Activated T-helper 1 cell treated with Interleukin-2 at 50 U/mL for 16 hours (primary cell): ENCODE data around the gene ADGRL4.
"Not testable (repeated sequence)": the region's sequence is repeated elsewhere in the genome, so short reads cannot be mapped to it uniquely, and the experiment has no call there.

Experiments used
- DNase-seq: peaks from one replicate; pipeline ENCODE4 v3.0.0-alpha.2; 2020; ENCODE audit warnings: low read depth

Gene ADGRL4

DNA sequence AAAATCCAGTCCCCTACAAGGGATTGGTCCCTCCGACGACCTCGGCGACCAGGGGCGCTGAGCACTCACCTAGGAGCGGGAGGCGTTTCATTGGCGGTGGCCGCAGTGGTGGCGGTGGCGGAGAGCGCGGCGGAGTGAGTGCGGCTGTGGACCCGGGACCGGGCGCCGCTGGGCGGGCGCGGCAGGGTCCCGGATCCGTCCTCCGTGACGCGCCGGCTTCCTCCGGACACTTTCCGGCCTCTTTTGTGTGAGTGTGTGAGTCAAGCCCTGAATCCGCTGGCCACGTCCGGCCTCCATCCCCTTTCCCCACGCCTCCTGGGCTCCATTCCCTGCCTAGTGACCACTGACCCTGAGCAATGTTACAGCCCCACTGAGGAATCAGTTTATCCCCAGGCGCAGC is at the start of gene ADGRL4:
TSS of gene ADGRL4 (minus strand) at position 167 of the 400 bp plus-strand sequence. CDS start at position 91, 76 bp downstream.
- DNase-seq, result no peak

GRCh38 chr1:79055856-79056255 is 49.3 kb upstream of the ADGRL4 start:
- DNase-seq, result no peak

DNA sequence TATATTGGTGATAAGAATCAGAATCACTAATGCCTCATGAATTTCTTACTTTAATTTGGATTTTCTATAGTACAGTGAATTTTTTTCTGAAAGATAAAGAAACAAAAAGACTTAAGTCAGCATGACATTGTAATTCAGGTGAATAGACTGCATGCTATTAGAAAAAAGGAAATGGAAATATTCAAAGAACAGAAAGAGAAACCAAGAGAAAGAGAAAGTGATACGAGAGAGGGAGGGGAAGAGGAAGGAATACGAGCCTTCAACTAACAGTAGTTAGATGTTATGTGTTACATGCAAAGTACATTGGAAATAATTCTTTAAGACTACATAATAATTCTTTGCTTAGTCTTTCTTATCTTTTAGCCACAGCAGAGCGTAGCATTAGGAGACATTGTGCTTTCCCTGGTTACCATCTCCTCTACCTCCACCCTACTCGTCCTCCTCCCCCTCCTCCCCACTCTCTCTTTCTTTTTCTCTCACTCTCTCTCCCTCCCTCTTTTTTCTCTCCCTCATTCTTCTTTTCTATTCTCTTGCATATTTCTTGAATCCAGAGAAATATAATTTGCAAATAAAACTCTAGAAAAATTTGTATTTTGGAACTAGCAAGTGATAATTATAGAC is 46.4 kb upstream of the ADGRL4 start:
- DNase-seq, result no peak

- DNase-seq, result no peak
These were observed 38.6 kb upstream of the ADGRL4 start for GRCh38 chr1:79044974-79045650.

DNA sequence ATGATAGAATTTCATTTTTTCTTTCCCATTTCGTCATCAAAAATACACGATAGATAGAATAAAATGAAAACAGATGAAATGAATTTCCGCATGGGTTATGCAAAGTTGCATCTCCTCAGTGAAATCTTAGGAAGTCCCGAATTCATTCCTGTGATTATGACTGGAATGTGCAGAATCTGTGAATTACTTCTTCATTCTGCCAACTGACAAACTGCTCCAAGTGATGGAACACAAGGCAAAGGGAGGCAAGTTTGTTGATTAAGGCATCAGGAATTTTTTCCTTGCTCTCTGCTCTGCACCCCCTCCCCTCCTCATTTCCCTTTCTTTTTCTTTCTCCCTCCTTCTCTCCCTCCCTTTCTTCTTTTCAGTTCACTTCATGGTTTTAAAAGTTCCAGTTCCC is 37.0 kb upstream of the ADGRL4 start:
- no peak for DNase-seq

DNA sequence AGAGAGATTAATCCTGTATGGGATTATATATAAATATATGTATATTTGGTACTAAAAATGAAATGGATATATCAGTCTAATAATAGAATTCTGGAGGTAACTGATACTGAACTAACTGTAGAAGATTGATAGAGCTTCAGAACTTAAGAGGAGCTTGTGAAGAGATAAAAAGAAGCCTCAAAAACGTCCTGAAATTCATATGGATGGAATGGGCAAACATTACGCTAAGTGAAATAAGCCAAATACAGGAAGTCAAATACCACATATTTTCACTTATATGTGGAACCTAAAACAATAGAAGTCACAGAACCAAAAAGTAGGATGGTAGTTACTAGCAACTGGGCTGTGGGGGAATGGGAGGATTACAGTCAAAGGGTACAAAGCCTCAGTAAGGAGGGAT is 36.0 kb upstream of the ADGRL4 start:
- DNase-seq, result no peak

- DNase-seq, result no peak
These were observed 35.6 kb upstream of the ADGRL4 start for GRCh38 chr1:79042117-79042516.

- no peak for DNase-seq
These were observed 35.1 kb upstream of the ADGRL4 start for GRCh38 chr1:79041666-79042065.

- DNase-seq, result no peak
These were observed 34.0 kb upstream of the ADGRL4 start for GRCh38 chr1:79040424-79041082.

DNA sequence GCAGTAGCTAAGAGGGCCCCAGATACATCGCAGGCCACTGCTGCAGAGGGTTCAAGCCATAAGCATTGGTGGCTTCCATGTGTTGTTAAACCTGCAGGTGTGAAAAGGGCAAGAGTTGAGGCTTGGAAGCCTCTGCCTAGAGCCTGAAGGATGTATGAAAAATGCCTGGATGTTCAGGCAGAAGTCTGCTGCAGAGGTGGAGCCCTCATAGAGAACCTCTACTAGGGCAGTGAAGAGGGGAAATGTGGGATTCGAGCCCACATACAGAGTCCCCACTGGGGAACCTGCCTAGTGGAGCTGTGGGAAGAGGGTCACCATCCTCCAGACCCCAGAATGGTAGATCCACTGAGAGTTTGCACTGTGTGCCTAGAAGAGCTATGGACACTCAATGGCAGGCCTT is 30.6 kb upstream of the ADGRL4 start:
- no peak for DNase-seq

GRCh38 chr1:79012500-79012899 is 6.0 kb upstream of the ADGRL4 start:
- DNase-seq, result no peak

- no peak for DNase-seq
These were observed 4.1 kb upstream of the ADGRL4 start for GRCh38 chr1:79010589-79010988.

- DNase-seq, result no peak
These were observed 585 bp downstream of the ADGRL4 start for GRCh38 chr1:79005945-79006344.

- DNase-seq, result no peak
These were observed 1.6 kb downstream of the ADGRL4 start for GRCh38 chr1:79004916-79005315.

DNA sequence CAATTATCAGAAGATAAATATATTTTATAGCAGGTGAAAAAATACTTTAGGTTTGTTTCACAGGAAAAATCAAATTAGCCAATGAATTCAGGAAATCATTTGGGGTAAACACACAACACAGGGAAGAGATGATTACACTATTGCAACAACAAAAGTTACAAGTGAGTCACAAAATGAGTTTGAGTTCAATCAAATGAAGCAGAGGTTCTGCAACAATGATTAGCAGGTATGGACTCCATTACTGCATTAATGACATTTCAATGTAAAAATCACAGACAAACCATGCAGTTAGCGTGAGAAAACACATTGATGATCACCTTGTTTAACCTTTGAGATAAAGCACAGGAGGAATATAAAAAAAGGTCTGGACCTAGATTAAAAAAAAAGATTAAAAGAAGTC is 9.7 kb downstream of the ADGRL4 start:
- DNase-seq, result no peak

DNA sequence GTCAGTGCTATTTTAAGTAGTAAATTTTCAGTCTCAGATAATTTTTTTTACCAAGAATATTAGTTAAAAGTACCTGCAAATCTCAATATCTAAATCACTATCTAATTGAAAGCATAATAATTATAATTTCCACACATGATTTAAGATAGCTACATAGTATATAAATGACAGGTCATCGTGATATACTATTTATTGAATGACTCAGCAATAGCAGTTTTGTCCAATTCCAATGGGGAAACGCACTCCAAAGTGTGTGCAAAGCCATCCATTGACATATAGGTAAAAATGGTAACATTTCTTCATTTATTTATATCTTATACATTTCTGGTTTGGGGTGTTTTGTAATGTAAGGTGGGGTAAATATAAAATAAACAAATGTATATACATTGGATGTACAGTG is 19.5 kb downstream of the ADGRL4 start:
- DNase-seq, result no peak

DNA sequence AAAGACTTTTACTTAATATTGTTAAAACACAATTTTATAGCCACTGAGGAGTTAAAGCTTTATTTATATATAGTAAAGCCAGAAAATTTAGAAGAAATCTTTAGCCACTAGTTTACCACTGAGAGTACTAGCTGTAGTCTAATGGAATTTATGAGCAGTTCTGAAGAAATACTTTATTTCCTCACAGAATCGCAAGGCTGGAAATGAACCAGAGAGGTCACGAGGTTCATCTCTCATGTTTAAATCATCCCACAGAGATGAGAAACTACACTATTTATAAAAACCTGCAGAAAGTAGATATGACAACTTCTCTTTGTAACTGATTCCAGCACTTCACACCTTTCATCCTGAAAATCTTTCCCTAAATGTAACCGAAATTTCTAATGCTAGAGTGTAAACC is 26.0 kb downstream of the ADGRL4 start:
- DNase-seq, result no peak

GRCh38 chr1:78972723-78973122 is 33.8 kb downstream of the ADGRL4 start:
- DNase-seq, result no peak

DNA sequence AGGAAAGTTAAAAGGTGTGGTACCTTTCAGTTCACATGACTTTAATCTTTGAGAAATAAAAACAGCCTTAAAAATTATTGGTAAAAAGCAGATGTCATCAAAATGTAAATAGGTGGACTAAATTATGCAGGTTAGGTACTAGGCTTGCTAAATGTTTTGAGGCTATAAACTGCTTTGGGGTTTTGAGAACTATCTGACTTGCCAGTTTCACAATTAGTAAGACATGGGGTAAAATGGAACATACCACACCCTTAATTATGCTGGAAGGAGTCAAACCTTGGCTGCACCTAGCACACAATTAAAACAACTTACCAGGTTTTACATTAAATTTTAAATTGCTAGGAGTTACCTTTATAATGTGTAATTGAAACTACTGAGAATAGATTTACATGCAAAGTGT is 39.4 kb downstream of the ADGRL4 start:
- DNase-seq, result not testable (repeated sequence)

DNA sequence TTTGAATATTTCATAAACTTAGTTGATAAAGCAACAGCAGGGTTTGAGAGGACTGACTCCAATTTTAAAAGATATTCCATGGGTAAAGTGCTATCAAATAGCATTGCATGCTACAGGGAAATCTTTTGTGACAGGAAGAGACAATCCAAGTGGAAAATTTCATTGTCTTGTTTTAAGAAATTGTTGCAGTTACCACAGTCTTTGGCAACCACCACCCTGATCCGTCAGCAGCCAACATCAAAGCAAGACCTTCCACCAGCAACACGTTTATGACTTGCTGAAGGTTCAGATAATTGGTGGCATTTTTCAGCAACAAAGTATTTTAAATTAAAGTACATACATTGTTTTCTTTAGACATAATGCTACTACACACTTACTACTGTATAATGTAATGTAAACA is 47.8 kb downstream of the ADGRL4 start:
- DNase-seq, result no peak

- no peak for DNase-seq
These were observed 55.7 kb downstream of the ADGRL4 start for GRCh38 chr1:78950826-78951225.

- DNase-seq, result no peak
These were observed 57.3 kb downstream of the ADGRL4 start for GRCh38 chr1:78949227-78949626.

DNA sequence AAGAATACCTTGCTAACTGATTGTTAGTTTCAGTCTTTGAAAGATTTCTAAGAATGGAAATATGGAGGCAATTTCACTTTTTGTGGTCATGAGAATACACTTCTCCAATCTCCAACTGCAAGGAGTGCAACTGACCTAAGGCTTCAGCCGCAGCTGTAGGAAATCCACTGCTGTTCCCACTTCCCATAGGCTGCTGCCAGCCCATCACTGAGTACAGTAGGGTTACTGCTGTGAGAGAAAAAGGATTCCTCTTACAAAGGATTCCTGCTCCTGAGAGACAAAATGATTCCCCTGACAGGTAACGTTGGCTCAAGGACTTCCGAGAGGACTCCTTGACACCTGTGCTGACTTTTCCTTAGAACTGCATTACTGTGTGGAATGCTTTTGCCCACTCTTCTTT is 87.4 kb downstream of the ADGRL4 start:
- DNase-seq, result no peak

- no peak for DNase-seq
These were observed 88.4 kb downstream of the ADGRL4 start for GRCh38 chr1:78918157-78918556.
